ENCODE results near the gene ZNF367.

ZNF367 gene

GRCh38 chr9:96399325-96399633 is 18.9 kb downstream of the ZNF367 start:
- Histone ChIP-seq H3K36me3 (ENCODE audit: insufficient read depth, low read length) (no peaks in the 10 kb centered on the region), H3K9ac (ENCODE audit: low read depth, low read length) (no peak overlapping the region), H3K4me1 (ENCODE audit: insufficient read depth, low read length) (peaks cover 7% of the 10 kb centered on the region), H3K9me3 (ENCODE audit: control insufficient read depth, insufficient read depth, low read length) (no peaks in the 10 kb centered on the region)

DNA sequence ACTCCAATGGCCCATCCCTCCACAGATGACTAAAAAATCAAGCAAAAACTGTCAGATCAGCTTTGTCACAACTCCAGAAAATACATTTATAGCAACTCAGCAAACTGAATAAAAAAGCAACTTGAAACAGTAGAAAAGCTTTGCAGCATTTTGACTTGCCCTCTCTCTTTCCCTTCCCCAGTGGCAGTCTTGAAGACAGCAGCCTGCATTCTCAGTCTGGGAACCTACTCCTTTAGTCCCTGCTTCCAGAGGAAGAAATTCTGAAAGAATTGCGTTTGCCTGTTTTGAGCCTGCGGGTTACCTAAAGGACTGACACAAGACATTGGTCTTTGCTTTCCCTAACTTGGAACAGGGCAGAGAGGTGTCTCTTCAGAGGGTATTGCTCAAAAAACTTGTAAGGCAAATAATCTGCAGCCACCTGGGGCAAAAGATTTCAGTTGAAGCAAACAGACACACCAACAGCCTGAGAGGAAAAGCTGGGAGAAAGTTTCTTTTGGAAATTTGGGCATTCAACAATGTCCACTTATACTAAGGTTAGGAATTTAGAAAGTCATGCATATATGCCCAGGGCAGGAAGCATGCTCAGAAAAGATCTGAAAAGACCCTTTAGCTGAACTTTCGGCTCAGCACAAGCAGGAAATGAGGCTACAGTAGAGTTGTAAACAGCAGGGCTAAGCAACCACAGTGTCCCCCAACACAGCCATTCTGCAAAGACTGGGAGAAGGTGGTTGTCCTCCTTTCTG is 19.4 kb downstream of the ZNF367 start:
- Histone ChIP-seq H3K4me1 (ENCODE audit: insufficient read depth, low read length) (peaks cover 7% of the 10 kb centered on the region), H3K9ac (ENCODE audit: low read depth, low read length) (no peak overlapping the region), H3K36me3 (ENCODE audit: insufficient read depth, low read length) (no peaks in the 10 kb centered on the region), H3K9me3 (ENCODE audit: control insufficient read depth, insufficient read depth, low read length) (no peaks in the 10 kb centered on the region)

DNA sequence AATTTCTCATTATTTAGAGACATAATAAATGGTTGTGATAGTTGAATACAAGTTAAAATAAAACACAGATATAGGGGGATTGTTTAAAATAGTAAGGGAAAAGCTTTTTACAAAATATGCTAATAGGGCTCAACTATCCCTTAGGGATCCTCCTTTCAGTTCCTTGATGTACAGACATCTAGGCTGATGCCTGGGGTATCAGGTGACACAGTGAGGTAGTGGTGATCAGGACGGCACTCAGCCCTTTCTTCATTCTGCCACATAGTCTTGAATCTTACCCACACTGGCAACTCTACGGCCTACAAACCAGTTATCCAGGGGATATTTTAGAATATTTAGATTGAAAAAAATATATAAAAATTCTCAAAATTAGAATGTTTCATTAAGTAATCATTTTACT is 22.2 kb downstream of the ZNF367 start:
- Histone ChIP-seq H3K9ac (ENCODE audit: low read depth, low read length) (no peak overlapping the region), H3K4me1 (ENCODE audit: insufficient read depth, low read length) (peaks cover 7% of the 10 kb centered on the region), H3K9me3 (ENCODE audit: control insufficient read depth, insufficient read depth, low read length) (no peaks in the 10 kb centered on the region), H3K36me3 (ENCODE audit: insufficient read depth, low read length) (peaks cover 3% of the 10 kb centered on the region; the same call in 1 of the 2 replicates)

DNA sequence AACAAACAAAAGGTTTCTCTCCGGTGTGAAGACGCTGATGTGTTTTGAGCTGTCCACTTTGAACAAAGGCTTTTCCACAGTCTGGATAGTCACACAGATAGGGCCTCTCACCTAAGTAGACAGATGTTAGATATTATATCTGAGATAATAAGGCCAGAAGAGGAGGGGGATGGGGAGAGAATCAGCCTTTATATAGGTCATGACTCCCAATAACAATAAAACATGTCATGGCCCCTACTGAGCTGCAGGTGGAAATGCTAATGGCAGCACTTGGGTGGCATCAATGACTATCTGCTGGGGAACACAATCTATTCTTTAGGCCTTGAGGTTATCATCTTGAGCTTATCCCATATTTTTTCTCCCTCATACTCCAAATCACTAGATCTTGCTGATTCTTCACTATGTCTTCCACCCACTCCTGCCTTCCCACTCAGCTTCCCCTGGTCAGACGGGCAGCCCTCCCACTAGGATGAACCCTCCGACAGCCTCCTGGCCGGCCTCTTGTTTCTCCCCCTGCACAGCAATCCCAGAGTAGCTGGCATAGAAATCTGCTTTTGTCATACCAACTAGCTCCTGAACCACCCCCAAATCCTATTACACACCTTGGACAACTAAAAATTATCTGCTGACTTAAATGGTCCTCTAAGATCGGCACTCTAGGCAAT is 23.2 kb downstream of the ZNF367 start:
- Histone ChIP-seq H3K4me1 (ENCODE audit: insufficient read depth, low read length) (peaks cover 7% of the 10 kb centered on the region), H3K36me3 (ENCODE audit: insufficient read depth, low read length) (peaks cover 5% of the 10 kb centered on the region; the same call in 1 of the 2 replicates), H3K9ac (ENCODE audit: low read depth, low read length) (no peak overlapping the region), H3K9me3 (ENCODE audit: control insufficient read depth, insufficient read depth, low read length) (no peaks in the 10 kb centered on the region)

DNA sequence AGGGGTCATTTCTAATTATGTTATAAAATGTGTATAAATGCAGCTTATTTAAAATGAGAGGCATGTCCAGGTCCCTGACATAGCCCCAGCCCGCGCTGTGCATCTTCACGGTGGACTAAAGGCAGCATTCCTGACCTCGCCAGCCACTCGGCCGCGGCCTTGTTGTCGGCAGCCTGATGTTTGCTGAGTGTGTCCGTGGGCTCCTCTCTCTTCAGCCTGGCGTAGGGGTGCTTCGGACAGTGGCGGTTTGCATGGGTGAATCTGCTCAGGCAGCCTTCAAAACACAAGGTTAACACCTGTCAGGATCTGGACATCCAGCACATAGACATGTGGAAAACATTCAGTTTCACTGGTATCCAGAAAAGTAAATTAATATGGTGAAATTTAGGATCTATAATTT is 25.9 kb downstream of the ZNF367 start:
- H3K4me1 ChIP-seq (ENCODE audit: insufficient read depth, low read length): peaks cover 4% of the 10 kb centered on the region; the same call in 1 of the 2 replicates
- no peaks in the 10 kb centered on the region for H3K9me3 ChIP-seq (ENCODE audit: control insufficient read depth, insufficient read depth, low read length)
- H3K36me3 ChIP-seq (ENCODE audit: insufficient read depth, low read length): peaks cover 5% of the 10 kb centered on the region; the same call in 1 of the 2 replicates
- no peak overlapping the region for H3K9ac ChIP-seq (ENCODE audit: low read depth, low read length)

- Histone ChIP-seq H3K36me3 (ENCODE audit: insufficient read depth, low read length) (peaks cover 5% of the 10 kb centered on the region; the same call in 1 of the 2 replicates), H3K9ac (ENCODE audit: low read depth, low read length) (no peak overlapping the region), H3K9me3 (ENCODE audit: control insufficient read depth, insufficient read depth, low read length) (no peaks in the 10 kb centered on the region), H3K4me1 (ENCODE audit: insufficient read depth, low read length) (peaks cover 4% of the 10 kb centered on the region; the same call in 1 of the 2 replicates)
Observed at GRCh38 chr9:96391021-96391765, 27.0 kb downstream of the ZNF367 start.

DNA sequence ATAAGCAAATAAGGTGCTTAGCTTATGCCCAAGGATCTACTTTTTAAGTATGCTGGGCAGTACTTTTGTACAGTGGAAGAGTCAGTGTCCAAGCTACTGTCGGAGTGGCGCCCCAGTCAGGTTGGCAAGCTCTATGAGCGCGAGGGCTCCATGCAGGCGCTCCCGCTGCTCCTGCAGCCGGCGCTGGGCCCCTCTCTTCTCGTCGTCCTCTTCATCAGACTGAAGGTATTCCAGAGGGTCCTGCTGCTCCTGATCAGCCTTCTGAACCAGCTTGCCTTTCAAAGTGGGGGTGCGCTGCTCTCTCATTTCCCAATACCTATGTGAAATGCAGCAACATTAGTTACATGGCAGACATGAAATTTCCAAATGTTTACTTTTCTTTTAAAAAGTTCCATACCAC is 30.0 kb downstream of the ZNF367 start:
- Histone ChIP-seq H3K9me3 (ENCODE audit: control insufficient read depth, insufficient read depth, low read length) (no peaks in the 10 kb centered on the region), H3K9ac (ENCODE audit: low read depth, low read length) (no peak overlapping the region), H3K4me1 (ENCODE audit: insufficient read depth, low read length) (no peaks in the 10 kb centered on the region), H3K36me3 (ENCODE audit: insufficient read depth, low read length) (peaks cover 5% of the 10 kb centered on the region; the same call in 1 of the 2 replicates)

DNA sequence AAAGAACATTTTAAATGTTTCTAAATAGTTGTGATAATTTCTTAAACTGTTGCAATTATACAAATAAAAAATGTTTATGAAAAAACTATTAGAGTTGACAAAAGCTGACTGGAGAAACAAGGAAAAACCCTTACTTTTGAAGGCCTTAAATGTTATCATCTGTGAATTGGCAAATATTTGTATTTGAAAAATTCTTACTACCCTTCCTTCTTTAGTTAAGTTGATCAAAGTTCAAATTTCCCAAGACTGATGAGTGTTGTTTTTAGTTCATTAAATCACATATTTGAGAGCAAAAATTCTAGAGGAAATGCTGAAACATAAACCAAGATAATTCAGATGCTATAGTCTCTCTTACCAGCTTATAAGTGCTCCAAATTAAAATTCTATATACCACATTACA is 32.0 kb downstream of the ZNF367 start:
- no peak overlapping the region for H3K9ac ChIP-seq (ENCODE audit: low read depth, low read length)
- peaks cover 2% of the 10 kb centered on the region; the same call in 1 of the 2 replicates for H3K36me3 ChIP-seq (ENCODE audit: insufficient read depth, low read length)

GRCh38 chr9:96383165-96383942 is 34.8 kb downstream of the ZNF367 start, which contains the start of gene SLC35D2:
Gene SLC35D2 (minus strand): TSS chr9:96383711. CDS start chr9:96383634, 77 bp downstream.
- Histone ChIP-seq H3K9me3 (ENCODE audit: control insufficient read depth, insufficient read depth, low read length) (no peaks in the 10 kb centered on the region), H3K9ac (ENCODE audit: low read depth, low read length) (peak within 1 kb of the TSS; percentile 61), H3K36me3 (ENCODE audit: insufficient read depth, low read length) (no peaks in the 10 kb centered on the region), H3K4me1 (ENCODE audit: insufficient read depth, low read length) (no peaks in the 10 kb centered on the region)

More for the DNA sequence above, 32.0 kb downstream of the ZNF367 start:
- H3K4me1 ChIP-seq (ENCODE audit: insufficient read depth, low read length): no peaks in the 10 kb centered on the region
- no peaks in the 10 kb centered on the region for H3K9me3 ChIP-seq (ENCODE audit: control insufficient read depth, insufficient read depth, low read length)

GRCh38 chr9:96382839-96383164 is 35.4 kb downstream of the ZNF367 start:
- H3K9me3 ChIP-seq (ENCODE audit: control insufficient read depth, insufficient read depth, low read length): no peaks in the 10 kb centered on the region
- H3K9ac ChIP-seq (ENCODE audit: low read depth, low read length): peak overlapping the region; percentile 61; the same call in 1 of the 2 replicates
- peaks cover under 1% of the 10 kb centered on the region for H3K4me1 ChIP-seq (ENCODE audit: insufficient read depth, low read length)
- no peaks in the 10 kb centered on the region for H3K36me3 ChIP-seq (ENCODE audit: insufficient read depth, low read length)

GRCh38 chr9:96382175-96382574 is 36.0 kb downstream of the ZNF367 start:
- H3K36me3 ChIP-seq (ENCODE audit: insufficient read depth, low read length): no peaks in the 10 kb centered on the region
- no peaks in the 10 kb centered on the region for H3K9me3 ChIP-seq (ENCODE audit: control insufficient read depth, insufficient read depth, low read length)
- H3K4me1 ChIP-seq (ENCODE audit: insufficient read depth, low read length): peaks cover 7% of the 10 kb centered on the region
- H3K9ac ChIP-seq (ENCODE audit: low read depth, low read length): peak overlapping the region; percentile 61; the same call in 1 of the 2 replicates

DNA sequence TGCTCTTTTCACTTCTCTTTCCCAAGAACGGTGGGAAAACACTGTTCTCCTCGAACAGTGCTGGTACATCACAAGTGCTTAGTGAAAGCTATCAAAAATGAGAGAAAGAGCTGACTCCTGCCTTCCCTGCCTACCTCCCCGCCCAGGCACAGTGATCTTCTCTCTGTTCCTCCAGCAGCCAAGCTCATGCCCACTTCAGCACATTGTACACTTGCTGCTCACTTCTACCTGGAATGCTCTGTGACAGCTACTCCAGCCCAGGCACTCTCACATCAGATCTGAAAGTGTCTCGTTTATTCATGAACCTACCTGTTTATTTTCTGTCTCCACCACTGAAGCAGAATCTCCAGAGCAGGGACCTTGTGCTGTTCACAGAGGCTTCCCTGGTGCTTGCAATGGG is 36.5 kb downstream of the ZNF367 start:
- H3K9me3 ChIP-seq (ENCODE audit: control insufficient read depth, insufficient read depth, low read length): no peaks in the 10 kb centered on the region
- H3K36me3 ChIP-seq (ENCODE audit: insufficient read depth, low read length): peaks cover 3% of the 10 kb centered on the region; the same call in 1 of the 2 replicates
- H3K9ac ChIP-seq (ENCODE audit: low read depth, low read length): no peak overlapping the region
- H3K4me1 ChIP-seq (ENCODE audit: insufficient read depth, low read length): peaks cover 11% of the 10 kb centered on the region

- Histone ChIP-seq H3K9me3 (ENCODE audit: control insufficient read depth, insufficient read depth, low read length) (no peaks in the 10 kb centered on the region), H3K36me3 (ENCODE audit: insufficient read depth, low read length) (peaks cover 3% of the 10 kb centered on the region; the same call in 1 of the 2 replicates), H3K9ac (ENCODE audit: low read depth, low read length) (no peak overlapping the region), H3K4me1 (ENCODE audit: insufficient read depth, low read length) (peaks cover 11% of the 10 kb centered on the region)
Observed at GRCh38 chr9:96381125-96381524, 37.0 kb downstream of the ZNF367 start.

DNA sequence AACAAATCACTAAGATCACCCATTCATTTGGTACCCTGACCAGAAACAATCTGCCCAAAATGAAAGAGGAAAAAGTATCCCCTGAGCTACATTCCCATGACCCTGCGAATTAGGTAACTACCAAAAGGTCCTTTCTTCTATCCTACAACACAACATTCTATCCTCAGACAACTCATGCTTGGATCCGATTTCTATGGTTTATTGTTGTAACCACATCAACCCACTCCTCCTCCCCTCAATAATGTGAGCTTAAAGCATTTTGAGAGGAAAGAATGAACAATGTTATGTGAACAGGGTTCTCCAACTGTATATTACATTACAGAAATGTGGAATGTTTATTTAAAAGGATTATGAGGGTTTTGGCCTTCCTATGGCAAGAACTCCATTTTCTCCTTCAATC is 38.7 kb downstream of the ZNF367 start:
- H3K9ac ChIP-seq (ENCODE audit: low read depth, low read length): no peak overlapping the region
- peaks cover 11% of the 10 kb centered on the region for H3K4me1 ChIP-seq (ENCODE audit: insufficient read depth, low read length)
- no peaks in the 10 kb centered on the region for H3K9me3 ChIP-seq (ENCODE audit: control insufficient read depth, insufficient read depth, low read length)
- H3K36me3 ChIP-seq (ENCODE audit: insufficient read depth, low read length): peaks cover 3% of the 10 kb centered on the region; the same call in 1 of the 2 replicates

Measured in ES-I3 (cell line).